ENCODE results near the gene PPP5C.

Gene PPP5C

DNA sequence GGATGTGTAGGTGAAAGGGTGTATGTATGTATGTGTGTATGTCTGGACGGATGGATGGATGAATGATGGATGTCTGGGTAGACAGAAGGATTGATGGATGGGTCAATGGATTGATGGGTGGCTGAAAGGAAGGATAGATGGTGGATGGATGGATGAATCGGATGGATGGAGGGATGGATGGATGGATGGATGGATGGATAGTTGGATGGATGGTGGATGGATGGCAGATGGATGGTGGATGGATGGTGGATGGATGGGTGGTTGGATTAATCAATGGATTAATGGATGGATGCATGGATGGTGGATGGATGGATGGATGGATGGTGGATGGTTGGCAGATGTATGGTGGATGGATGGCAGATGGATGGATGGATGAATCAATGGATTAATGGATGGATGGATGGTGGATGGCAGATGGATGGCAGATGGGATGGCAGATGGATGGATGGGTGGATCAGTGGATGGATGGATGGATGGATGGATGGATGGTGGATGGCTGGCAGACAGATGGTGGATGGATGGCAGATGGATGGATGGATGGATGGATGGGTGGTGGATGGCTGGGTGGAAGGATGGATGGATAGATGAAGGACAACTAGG, 16.5 kb upstream of the PPP5C start:
- no peak for DNase-seq (ENCODE audit: low read depth in 2 of 2)

DNA sequence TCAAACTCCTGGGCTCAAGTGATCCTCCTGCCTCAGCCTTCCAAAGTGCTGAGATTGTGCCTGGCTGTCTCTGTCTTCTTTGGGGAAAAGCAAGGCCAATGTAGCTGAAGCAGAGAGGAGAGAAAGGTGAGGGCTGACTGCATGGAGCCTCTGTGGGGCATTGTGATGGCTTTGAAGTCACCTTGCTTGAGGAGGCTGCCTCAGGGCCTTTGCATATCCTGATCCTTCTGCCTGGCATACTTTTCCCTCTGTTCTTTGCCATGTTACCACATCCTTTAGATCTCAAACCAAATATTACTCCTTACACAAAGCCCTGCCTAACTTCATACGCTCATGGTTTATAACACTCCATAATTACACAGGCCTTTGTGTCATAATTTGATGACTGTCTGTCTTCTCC, 9.4 kb upstream of the PPP5C start:
- no peak for DNase-seq (ENCODE audit: low read depth in 2 of 2)

DNA sequence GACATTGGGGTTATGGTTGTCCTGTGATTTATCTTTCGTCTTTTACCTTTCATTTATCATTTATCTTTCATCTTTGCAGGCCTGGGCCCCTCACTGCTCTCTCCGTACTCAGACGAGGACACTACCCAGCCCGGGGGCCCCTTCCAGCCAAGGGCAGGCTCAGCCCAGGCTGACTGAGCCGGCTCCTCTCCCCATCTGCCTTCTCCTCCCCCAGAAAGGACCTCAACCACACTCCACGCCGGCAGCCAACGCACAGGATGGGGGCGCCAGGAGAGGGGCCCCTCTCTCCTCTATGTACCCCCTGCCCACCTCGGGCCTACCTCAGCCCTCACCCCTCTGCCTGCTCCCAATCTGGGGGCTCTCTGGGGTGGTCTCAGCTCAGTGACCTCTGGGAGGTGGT, 7.4 kb upstream of the PPP5C start:
- no peak for DNase-seq (ENCODE audit: low read depth in 2 of 2)

DNA sequence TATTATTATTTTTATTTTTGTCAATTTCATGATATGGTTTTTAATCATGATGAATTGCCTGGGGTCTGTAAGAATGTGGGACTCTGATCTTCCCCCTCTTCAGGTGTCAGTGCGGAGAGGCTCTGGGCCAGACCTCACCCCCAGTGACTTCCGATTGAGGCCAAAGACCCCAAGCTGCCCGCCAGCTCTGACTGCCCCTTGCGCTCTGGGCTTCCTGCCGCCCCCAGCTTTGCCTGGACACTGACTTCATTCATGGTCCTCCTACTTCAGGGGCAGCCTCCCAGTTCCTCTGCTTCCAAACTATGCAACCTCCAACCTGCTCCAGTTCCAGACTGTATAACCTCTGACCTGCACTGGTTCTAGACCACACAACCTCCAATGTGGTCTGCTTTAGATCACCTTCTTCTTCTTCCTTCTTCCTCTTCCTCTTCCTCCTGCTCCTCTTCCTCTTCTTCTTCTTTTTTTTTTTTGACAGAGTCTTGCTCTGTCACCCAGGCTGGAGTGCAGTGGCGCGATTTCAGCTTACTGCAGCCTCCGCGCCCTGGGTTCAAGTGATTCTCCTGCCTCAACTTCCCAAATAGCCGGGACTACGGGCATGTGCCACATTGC, 6.7 kb upstream of the PPP5C start:
- no peak for DNase-seq (ENCODE audit: low read depth in 2 of 2)

DNA sequence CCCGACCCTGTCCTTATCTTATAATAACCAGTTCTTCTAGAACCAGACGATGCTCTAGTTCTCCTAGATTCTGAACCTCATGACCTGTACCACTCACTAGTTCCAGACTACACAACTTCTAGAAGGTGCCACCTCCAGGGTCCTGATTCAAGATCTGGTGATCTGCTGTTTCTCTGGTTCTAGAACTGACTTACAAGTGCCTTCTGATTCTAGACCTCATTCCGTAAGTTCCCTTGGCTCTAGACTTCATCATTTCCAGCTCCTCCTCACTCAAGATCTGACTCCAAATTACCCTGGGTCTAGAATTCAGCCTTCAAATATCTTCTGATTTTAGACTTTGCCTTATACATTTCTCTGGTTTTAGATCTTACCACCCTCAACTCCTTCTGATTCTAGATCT, 5.0 kb upstream of the PPP5C start:
- DNase-seq (ENCODE audit: low read depth in 2 of 2) = no peak

DNA sequence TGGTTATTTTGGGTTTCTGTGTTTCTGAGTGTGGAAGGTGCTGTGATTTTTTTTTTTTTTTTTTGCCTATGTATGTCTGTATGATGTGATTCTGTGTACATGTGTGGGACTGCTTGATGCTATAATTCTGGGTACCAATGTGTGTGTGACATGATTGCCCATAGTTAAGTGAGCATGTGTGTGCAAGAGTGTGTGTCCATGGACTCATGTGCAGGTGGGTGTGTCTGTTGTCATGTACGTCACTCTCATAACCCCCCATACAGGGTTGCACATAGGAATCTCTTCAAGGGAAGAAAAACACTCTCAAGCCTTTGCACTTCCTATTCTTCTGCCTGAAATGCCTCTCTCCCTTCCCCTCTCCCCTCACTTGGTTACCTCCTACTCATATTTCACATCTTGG, 2.5 kb upstream of the PPP5C start:
- no peak for DNase-seq (ENCODE audit: low read depth in 2 of 2)

DNA sequence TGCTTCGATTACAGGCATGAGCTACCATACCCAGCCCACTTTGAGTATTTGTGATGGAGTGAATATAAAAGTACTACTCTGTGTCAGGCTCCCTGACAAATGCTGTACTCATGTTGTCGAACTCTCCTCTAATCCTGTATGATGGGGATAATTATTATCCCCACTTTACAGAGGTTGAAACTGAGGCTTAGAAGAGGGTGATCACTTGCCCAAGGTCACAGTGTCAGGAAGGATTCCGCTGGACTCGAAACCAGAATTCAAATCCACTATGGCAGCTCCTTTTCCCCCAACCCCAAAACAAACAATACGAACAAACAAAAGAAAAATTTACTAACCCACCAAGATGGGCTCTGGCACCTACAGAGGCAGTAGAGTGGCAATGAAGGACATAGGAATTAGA, 1.7 kb upstream of the PPP5C start:
- DNase-seq (ENCODE audit: low read depth in 2 of 2) = no peak

DNA sequence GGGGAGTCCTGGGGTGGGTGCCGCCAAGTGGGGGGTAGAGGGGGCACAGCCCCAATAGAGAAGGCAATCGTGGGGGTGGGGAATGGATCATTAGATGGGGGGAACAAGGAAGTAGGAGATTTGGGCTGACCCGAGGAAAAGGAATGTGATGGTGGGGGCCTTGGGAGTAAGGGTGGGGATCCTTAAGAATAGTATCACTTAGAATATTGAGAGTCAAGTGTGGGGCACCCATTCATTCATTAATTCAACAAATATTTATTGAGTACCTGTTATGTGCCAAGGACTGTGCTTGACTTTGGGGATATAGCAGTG, 641 bp downstream of the PPP5C start:
- no peak for DNase-seq (ENCODE audit: low read depth in 2 of 2)

DNA sequence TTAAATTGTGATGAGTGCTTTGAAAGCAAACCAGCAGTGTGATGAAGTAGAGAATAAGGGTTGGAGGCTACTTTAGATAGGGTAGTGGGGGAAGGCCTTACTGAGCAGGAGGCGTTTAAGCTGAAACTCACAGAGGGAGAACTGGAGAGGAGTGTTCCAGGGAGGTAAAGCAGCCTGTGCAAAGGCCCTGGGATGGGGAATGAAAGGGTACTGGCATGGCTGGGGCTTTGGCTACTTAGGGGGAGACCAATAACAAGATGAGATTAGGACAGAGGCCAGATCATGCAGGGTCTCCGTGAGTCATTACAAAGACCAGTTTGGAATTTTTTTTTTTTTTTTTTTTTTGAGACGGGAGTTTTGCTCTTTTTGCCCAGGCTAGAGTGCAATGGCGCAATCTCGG, 1.1 kb downstream of the PPP5C start:
- DNase-seq (ENCODE audit: low read depth in 2 of 2) = no peak

DNA sequence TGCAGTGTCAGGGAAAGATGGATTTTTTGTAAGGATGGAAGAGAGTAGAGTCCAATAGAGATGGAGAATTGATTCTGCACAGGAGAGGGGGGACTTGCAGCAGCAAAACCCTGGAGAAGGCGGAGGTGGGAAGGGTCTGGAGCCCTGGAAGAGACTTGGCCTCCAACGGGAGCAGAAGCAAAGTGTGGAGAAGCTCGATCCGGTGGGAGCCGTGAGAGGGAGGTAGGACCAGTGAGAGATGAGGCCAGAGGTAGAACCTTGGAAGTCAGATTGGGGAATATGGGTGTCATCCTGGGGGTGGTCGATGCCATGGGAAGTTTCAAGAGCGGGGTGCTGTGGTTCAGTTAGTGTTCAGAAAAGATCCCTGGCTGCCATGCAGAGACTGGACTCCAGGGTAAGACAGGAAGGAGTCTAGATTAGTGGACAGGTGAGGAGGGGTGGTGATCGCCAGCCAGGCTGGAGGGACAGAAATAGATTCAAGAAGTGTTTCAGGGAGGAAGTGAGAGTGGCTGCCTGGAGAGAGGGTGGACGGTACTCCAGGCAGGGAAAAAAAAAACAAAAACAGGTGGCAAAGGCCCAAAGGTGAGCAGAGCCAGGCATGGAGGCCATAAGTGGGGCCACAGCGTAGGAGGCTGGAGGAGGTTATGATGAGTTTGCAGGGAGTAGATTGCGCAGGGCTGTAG, 2.6 kb downstream of the PPP5C start:
- no peak for DNase-seq (ENCODE audit: low read depth in 2 of 2)

DNA sequence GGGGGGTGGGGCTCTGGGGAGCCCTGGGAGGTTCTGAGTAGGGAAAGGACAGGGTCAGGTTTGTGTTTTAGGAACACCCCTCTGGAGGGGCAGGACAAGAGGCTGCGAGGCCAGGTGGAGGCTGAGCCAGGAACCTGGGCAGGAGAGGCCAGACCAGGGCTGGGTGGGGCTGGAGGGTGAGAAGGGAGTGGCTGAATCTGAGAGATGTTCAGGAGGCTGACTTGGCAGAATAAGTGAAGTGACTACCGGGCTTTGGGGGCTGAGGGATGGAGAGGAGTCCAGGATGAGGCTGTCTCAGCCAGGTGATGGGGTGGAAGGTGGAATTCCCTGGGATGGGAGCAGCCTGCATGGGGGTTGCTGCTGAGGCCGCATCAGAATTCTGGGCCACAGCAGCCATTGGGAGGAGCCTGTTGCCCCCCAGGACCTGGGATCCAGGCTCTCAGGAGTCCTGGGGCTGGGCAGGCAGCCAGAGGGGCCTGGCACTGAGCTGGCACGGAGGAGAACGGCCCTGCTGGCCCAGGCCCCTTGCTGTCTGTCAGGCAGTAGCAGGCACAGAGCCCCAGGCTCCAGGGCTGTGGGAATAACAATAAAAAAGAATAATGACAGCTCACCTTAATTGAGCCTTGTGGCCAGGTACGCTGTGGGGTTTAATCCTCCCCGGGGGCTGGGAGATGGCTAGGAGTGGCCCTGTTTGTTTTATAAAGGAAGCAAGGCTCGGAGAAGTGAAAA, 3.3 kb downstream of the PPP5C start:
- no peak for DNase-seq (ENCODE audit: low read depth in 2 of 2)

DNA sequence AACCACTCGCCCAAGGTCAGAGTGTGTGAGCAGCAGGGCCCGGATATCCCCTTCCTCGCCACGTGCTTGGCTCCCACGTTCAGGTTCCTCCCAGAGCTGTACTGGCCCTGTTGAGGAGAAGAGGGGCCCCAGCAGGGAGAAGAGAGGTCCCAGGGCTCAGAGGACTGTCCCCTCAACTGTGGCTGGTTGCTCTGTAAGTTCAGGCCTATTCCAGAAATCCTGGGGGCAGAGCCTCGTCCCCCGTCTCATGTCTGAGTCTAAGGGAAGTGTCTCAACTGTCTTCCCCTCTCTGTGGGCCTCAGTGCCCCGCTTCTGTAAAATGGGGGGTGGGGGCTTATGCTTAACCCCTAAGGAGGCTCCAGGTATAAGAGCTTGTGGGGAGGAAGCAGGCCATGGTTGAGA, 3.9 kb downstream of the PPP5C start:
- no peak for DNase-seq (ENCODE audit: low read depth in 2 of 2)

DNA sequence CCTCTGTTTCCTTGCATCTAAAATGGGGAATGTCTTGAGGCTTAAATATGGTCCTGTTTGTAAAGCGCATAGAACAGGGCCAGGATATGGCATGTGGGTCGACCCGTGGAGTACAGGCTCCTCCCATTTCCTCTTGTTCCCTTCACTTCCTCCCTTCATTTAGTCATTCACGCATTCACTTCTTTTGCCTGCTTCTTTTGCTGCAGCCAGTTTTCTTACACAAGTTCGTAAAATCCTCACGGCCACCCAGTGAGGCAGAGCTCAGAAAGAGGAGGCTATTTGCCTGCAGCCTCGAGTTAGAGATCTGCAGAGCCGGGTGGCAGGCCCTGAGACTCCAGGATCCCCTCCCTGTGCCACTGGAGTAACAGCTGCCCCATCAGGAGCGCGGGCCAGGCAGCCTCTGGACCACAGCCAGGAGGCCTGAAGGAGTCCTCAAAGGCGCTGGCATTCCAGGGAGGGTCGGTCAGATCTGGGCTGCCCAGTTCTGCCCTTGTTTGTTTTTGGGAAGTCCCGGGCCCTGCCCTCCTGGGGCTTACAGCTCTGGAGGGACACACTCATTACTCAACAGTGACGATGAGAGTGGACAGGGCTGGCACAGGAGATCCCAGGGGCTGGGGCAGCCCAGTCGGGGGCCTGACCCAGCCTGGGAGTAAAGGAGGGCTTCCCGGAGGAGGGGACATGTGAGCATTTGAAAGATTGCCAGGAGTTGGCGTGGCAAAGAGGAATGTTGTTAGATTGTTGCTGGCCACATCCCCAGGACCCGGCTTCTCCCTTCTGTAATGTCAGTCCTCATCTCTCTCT, 4.6 kb downstream of the PPP5C start:
- DNase-seq (ENCODE audit: low read depth in 2 of 2) = no peak

DNA sequence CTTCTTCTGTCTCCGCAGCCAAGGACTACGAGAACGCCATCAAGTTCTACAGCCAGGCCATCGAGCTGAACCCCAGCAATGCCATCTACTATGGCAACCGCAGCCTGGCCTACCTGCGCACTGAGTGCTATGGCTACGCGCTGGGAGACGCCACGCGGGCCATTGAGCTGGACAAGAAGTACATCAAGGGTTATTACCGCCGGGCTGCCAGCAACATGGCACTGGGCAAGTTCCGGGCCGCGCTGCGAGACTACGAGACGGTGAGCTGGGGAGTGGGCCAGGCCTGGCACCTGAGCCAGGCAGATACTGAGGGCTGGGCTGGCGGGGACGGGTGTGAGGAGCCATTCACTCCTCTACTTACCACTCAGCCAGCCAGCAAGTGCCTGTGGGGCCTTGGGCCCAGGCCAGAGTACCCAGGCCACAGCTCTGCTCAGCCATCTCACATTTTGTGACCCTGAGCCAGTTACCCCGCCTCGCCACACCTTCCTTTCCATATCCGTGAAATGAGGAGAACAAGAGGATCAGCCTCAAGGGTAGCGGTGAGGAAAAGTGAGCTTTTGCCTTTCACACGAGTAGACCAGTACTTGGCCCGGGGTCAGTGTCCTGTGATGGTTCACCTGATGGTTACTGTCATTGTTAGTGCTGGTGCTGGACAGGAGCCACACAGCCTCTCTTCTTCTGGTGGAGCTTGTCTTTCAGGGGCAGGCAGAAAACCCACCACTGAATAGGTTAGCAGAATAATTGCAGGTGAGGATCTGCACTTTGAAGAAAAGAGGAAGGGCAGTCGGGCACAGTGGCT, 7.0 kb downstream of the PPP5C start:
- no peak for DNase-seq (ENCODE audit: low read depth in 2 of 2)

DNA sequence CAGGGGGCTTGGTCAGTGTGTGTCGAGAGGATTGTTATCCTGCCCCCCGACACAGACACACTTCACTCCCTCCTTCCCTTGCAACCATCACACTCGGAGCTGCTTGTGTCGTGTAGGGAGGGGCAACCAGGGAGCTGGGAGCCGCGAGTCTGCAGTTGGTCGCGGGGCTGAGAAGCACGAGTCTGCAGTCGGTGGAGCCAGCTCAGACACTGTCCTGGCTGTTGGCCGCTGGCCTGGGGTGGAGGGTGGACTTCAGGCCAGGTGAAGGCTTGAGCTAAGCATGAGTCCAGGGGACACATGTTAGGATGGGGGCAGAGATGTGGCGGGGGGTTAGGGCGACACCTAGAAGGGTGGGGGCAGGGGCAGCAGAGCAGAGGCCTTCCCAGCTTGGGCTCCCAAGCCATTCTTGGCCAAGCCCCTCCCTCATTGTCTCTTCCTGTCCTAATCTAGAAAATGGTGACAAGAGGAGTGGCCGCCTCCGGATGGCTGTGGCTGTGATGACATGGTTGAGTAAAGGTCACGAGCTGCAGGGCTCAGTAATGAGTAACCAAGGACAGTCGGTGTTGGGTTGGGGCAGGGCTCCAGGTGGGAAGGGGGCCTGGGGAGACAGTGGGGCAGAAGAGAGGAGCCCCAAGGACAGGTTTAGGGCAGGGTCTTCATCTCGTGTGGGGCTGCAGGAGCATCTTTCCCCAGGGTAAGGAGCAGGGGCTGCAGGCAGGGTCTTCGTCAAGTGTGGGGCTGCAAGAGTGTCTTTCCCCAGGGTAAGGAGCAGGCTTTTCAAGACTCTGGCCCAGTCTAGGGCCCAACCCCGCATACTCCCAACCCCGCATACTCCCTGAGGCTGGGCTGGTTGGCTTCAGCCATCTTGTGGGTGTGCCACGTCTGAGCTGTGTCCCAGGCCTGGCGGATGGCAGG, 8.6 kb downstream of the PPP5C start:
- DNase-seq (ENCODE audit: low read depth in 2 of 2) = no peak

DNA sequence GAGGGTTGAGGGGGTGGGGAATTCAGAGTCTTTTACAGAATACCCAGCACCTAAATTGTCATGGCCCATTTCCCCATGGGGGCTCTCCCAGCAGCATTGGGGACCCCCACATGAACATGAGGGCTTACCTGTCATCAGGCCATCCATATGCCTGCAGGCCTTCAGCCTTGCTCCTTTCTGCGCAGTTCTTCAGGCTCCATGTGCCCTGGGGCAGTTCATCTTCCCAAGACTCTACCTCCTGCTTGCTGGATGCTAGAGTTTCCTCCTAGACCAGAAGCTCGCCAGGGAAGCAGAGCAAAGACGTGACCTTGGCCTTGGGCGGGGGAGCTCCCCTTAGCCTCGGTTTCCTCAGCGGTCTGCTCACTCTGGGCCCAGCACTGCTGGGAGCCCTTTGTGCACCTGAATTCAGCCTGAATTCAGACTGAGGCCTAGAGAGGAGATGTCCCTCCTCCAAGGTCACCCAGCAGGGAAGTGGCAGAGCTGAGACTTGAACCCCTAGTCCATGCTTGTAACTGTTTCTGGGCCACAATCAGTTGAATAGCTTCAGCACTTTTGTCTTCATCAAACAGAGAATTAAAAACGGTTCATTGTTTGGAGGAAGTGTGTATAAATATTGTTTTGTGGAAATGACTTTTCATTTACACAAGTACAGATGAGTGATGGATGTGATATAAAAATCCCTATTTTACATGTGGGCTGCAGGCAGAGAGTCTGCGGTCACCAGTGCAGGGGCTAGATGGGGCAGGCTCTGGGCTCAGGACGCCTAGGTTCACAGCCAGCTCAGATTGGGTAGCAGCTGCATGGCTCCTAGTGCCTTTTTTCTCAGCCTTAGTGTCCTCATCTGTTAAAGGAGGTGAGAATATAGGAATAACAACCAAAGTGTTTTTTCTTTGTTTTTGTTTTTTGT, 9.5 kb downstream of the PPP5C start:
- no peak for DNase-seq (ENCODE audit: low read depth in 2 of 2)

DNA sequence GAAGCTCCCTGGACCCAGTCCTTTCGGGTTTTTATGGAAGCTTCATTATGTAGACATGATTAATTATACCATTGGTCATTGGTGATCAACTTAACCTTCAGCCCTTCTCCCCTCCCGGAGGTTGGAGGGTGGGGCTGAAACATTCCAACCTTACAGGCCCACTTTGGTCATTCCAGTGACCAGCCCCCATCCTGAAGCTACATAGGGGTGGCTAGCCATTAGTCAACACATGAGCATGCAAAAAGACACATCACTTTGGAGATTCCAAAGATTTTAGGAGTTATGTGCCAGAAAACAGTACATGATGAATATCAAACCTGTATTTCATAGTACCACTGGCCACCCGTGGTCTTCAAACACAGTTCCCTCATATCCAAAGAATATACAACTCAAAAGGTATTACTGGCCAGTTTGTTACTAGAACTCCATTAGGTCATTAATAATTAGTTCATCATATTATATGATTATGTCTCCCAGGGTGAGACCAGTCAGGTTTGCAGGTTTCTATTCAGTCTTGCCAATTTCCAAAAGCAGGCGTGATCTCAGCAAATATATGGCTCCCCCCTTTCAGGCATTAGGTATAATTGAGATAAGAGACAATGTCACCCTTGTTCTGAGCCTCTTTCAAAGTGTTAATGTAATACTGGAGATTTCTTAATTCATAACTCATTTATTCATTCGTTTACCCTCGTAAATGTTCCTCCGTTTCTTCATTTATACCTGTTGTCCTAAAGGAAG, 11.1 kb downstream of the PPP5C start:
- no peak for DNase-seq (ENCODE audit: low read depth in 2 of 2)

DNA sequence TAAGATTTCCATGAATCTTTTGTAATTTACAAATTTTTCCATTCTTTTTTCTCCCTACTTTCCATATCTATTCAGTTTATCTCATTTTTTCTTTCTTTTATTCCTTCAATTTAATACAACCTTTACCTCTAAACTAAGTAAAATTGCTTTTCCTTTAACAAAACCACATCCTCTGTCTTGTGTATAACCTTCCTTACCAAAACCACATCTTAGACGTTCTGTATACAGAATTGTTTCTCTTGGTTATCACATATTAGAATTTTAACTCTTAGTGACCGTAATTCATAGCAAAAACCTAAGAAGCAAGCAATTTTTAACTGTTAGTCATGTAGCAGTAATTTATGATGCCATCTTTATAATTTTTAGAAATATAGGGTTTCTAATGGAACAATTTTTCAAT, 15.0 kb downstream of the PPP5C start:
- DNase-seq (ENCODE audit: low read depth in 2 of 2) = no peak

DNA sequence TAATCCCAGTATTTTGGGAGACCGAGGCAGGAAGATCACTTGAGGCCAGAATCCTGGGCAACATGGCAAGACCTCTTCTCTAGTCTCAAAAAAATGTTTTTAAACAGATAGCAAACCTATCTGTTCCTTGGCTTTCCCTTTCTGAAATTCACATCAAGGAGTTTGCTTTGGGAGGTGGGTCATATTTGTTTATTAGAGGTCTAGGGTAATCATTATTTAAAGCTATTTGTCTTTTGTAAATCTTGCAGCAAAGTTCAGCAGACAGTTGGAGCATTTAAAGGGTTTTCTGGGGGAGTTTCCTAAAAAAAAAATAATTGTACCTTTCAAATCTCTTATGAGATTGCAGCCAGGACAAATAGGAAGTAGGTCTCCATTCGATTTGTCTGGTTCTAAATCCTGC, 17.5 kb downstream of the PPP5C start:
- DNase-seq (ENCODE audit: low read depth in 2 of 2) = no peak

Data from stimulated activated CD8-positive, alpha-beta memory T cell treated with anti-CD3 and anti-CD28 coated beads, Interleukin-7, amount 100 ng/mL, for 1 hour (primary cell).